H9 (cell line): Measurements from ENCODE around the gene HNF4A. TPM values are rescaled to one million over a fixed set of nuclear protein-coding genes. Genes with fewer than 3 reads are reported as not detected.

Source experiments
- DNase-seq: peaks from one replicate; pipeline ENCODE4 v3.0.0-alpha.2; 2017
- H2AFZ ChIP-seq: one replicate; pipeline ENCODE4 v1.6.1; 2013; ENCODE audit warnings: mild to moderate bottlenecking, low read length, control low read depth, moderate library complexity
- H2AK5ac ChIP-seq: 2 replicates; pipeline ENCODE4 v1.6.1; 2013; ENCODE audit warnings: low read length, control low read depth, mixed read lengths; ENCODE audit not compliant: insufficient read length
- H2BK120ac ChIP-seq: one replicate; pipeline ENCODE4 v1.6.1; 2013; ENCODE audit warnings: low read depth, mild to moderate bottlenecking, low read length, control low read depth, inconsistent platforms; ENCODE audit not compliant: poor library complexity, severe bottlenecking
- H2BK12ac ChIP-seq: 2 replicates; pipeline ENCODE4 v1.6.1; 2013; ENCODE audit warnings: low read length, control low read depth, mixed read lengths, low read depth; ENCODE audit not compliant: insufficient read length
- H2BK15ac ChIP-seq: 2 replicates; pipeline ENCODE4 v1.6.1; 2013; ENCODE audit warnings: low read depth, low read length, control low read depth
- H2BK20ac ChIP-seq: one replicate; pipeline ENCODE4 v1.6.1; 2013; ENCODE audit warnings: low read depth, mild to moderate bottlenecking, low read length, control low read depth, inconsistent platforms; ENCODE audit not compliant: poor library complexity, severe bottlenecking
- H2BK5ac ChIP-seq: 2 replicates; pipeline ENCODE4 v1.6.1; 2013; ENCODE audit warnings: low read length, control low read depth, mixed read lengths; ENCODE audit not compliant: insufficient read length
- H3K14ac ChIP-seq: 2 replicates; pipeline ENCODE4 v1.6.1; 2013; ENCODE audit warnings: low read length, control low read depth; ENCODE audit not compliant: insufficient read depth
- H3K18ac ChIP-seq: 2 replicates; pipeline ENCODE4 v1.6.1; 2013; ENCODE audit warnings: low read depth, mild to moderate bottlenecking, mixed read lengths, low read length, control low read depth; ENCODE audit not compliant: insufficient read length
- H3K23ac ChIP-seq: 2 replicates; pipeline ENCODE4 v1.6.1; 2013; ENCODE audit warnings: low read length, control low read depth, mixed read lengths, low read depth; ENCODE audit not compliant: insufficient read length
- H3K23me2 ChIP-seq: 2 replicates; pipeline ENCODE4 v1.6.1; 2013; ENCODE audit warnings: low read depth, mild to moderate bottlenecking, mixed read lengths, low read length, control low read depth; ENCODE audit not compliant: insufficient read length, poor library complexity, severe bottlenecking
- H3K27ac ChIP-seq: 2 replicates; pipeline ENCODE4 v1.5.1; 2013; ENCODE audit warnings: low read length, control low read depth, mixed read lengths, low read depth; ENCODE audit not compliant: insufficient read length
- H3K27me3 ChIP-seq: 2 replicates; pipeline ENCODE4 v1.6.1; 2013; ENCODE audit warnings: low read length, control low read depth, inconsistent platforms; ENCODE audit not compliant: insufficient read depth
- H3K4ac ChIP-seq: 2 replicates; pipeline ENCODE4 v1.6.1; 2013; ENCODE audit warnings: low read depth, mild to moderate bottlenecking, control low read depth, inconsistent platforms, low read length, moderate library complexity
- H3K4me1 ChIP-seq: 2 replicates; pipeline ENCODE4 v1.6.1; 2013; ENCODE audit warnings: low read length, control low read depth, inconsistent platforms; ENCODE audit not compliant: insufficient read depth
- H3K4me2 ChIP-seq: 2 replicates; pipeline ENCODE4 v1.6.1; 2013; ENCODE audit warnings: low read length, control low read depth, mixed read lengths; ENCODE audit not compliant: insufficient read length, insufficient read depth
- H3K56ac ChIP-seq: 2 replicates; pipeline ENCODE4 v1.6.1; 2013; ENCODE audit warnings: low read depth, mild to moderate bottlenecking, mixed read lengths, low read length, control low read depth; ENCODE audit not compliant: insufficient read length
- H3K79me1 ChIP-seq: 2 replicates; pipeline ENCODE4 v1.6.1; 2013; ENCODE audit warnings: low read depth, mild to moderate bottlenecking, moderate library complexity, low read length, control low read depth, inconsistent platforms; ENCODE audit not compliant: insufficient read depth, poor library complexity, severe bottlenecking
- H3K79me2 ChIP-seq: 2 replicates; pipeline ENCODE4 v1.6.1; 2013; ENCODE audit warnings: low read length, control low read depth, inconsistent platforms; ENCODE audit not compliant: insufficient read depth
- H3K9ac ChIP-seq: 2 replicates; pipeline ENCODE4 v1.6.1; 2013; ENCODE audit warnings: low read length, control low read depth, mixed read lengths; ENCODE audit not compliant: insufficient read length; ENCODE audit errors: extremely low read depth
- H3K9me3 ChIP-seq: one replicate; pipeline ENCODE4 v1.6.1; 2013; ENCODE audit warnings: low read depth, low read length, inconsistent platforms; ENCODE audit not compliant: control insufficient read depth
- H3T11ph ChIP-seq: one replicate; pipeline ENCODE4 v1.6.1; 2013; ENCODE audit warnings: mild to moderate bottlenecking, low read length, control low read depth, inconsistent platforms
- H4K20me1 ChIP-seq: one replicate; pipeline ENCODE4 v1.6.1; 2013; ENCODE audit not compliant: control insufficient read depth, insufficient read length, insufficient read depth
- H4K5ac ChIP-seq: 2 replicates; pipeline ENCODE4 v1.6.1; 2013; ENCODE audit warnings: low read depth, mild to moderate bottlenecking, mixed read lengths, low read length, control low read depth; ENCODE audit not compliant: insufficient read length
- H4K8ac ChIP-seq: replicated peaks from 2 replicates; pipeline ENCODE4 v1.6.1; 2013; ENCODE audit warnings: low read length, control low read depth, mixed read lengths, low read depth; ENCODE audit not compliant: insufficient read length
- H4K91ac ChIP-seq: 2 replicates; pipeline ENCODE4 v1.6.1; 2013; ENCODE audit warnings: low read depth, mild to moderate bottlenecking, moderate library complexity, mixed read lengths, low read length, control low read depth; ENCODE audit not compliant: insufficient read length
- H3K27ac Mint-ChIP-seq, 3 experiments: 2 replicates in 2 of 3; 3 replicates in 1 of 3; pipeline ENCODE4 v1.8.0; 2020 to 2021; ENCODE audit warnings: mixed read lengths in 3 of 3, mild to moderate bottlenecking in 1 of 3, moderate library complexity in 1 of 3
- H3K27me3 Mint-ChIP-seq: 2 replicates; pipeline ENCODE4 v1.8.0; 2021; ENCODE audit warnings: low read depth, mild to moderate bottlenecking, moderate library complexity, mixed read lengths
- H3K36me3 Mint-ChIP-seq, 3 experiments: 2 replicates in 2 of 3; 3 replicates in 1 of 3; pipeline ENCODE4 v1.8.0; 2020 to 2021; ENCODE audit warnings: low read depth in 3 of 3, mixed read lengths in 3 of 3; ENCODE audit not compliant: insufficient read depth in 1 of 3
- H3K4me1 Mint-ChIP-seq, 2 experiments: 2 replicates each; pipeline ENCODE4 v1.8.0; 2020; ENCODE audit warnings: mixed read lengths in 2 of 2
- H3K4me3 Mint-ChIP-seq, 2 experiments: 2 replicates in 1 of 2; 3 replicates in 1 of 2; pipeline ENCODE4 v1.8.0; 2020 to 2021; ENCODE audit warnings: mild to moderate bottlenecking in 2 of 2, mixed read lengths in 2 of 2, moderate library complexity in 1 of 2
- H3K9me3 Mint-ChIP-seq, 2 experiments: 2 replicates in 1 of 2; 3 replicates in 1 of 2; pipeline ENCODE4 v1.8.0; 2020; ENCODE audit warnings: mild to moderate bottlenecking in 2 of 2, mixed read lengths in 2 of 2, moderate library complexity in 1 of 2
- WGBS: extraction: QIAGEN DNeasy Blood & Tissue Kit; methylation state at CpG from one replicate; pipeline ENCODE4 v1.1.7; 2013; ENCODE audit warnings: missing lambda C conversion rate, low lambda C conversion rate, mixed read lengths; ENCODE audit not compliant: insufficient read length; ENCODE audit errors: extremely low coverage; 5-methylcytosine and 5-hydroxymethylcytosine counted together
- total RNA-seq: library from RNA; stranded (reverse); gene quantifications from 2 replicates; pipeline ENCODE4 v1.2.1, GENCODE V29; 2021
- TF ChIP-seq, protein P1 (sequence below): fragments of 200-600 bp; sonication (generic); conservative IDR thresholded peaks from 3 replicates; pipeline ENCODE4 v1.8.0; 2021; ENCODE audit warnings: antibody characterized with exemption, mild to moderate bottlenecking

Gene HNF4A
- total RNA-seq, 1 experiment from 2014 or later = not detected

DNA sequence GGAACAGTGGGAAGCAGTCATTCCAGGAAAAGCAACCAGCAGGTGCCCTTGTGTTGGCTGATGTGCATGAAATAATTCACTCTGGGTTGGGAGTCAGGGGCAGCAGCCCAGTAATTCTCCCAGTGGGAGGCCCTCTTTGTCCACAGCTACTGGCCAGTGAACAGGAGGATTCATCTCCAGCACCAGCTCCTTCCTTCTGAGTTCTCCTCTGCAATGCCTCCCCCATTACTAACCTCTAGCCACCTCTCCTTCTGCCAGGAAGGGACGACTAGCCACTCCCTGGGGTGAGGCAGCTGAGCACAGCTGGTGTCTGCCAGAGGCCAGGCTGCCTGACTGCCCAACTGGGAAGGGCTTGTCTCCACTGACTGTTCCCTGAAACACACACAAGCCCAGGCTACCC lies 31.2 kb upstream of the HNF4A start:
- no peaks in the 10 kb centered on the region for H4K20me1 ChIP-seq
- peaks cover 2% of the 10 kb centered on the region for H3K27me3 Mint-ChIP-seq
- no peak overlapping the region for H2BK20ac ChIP-seq
- no peaks in the 10 kb centered on the region for H3K79me1 ChIP-seq
- H2AK5ac ChIP-seq = no peak overlapping the region
- H2BK120ac ChIP-seq = no peak overlapping the region
- no peaks in the 10 kb centered on the region; the same call in 1 of the 2 replicates for H3K4me1 ChIP-seq
- H3K14ac ChIP-seq = no peak overlapping the region
- H3K79me2 ChIP-seq = no peaks in the 10 kb centered on the region
- peaks cover 11 to 12% of the 10 kb centered on the region in 2 experiments for H3K4me1 Mint-ChIP-seq
- H3K23ac ChIP-seq = no peak overlapping the region
- no peak overlapping the region for H2AFZ ChIP-seq
- no peak overlapping the region for H3K4ac ChIP-seq
- no peak overlapping the region for H2BK15ac ChIP-seq
- no peak overlapping the region for H4K8ac ChIP-seq
- WGBS = no CpG with 5 or more reads among the region's 1 CpG
- H3K9me3 ChIP-seq = no peaks in the 10 kb centered on the region
- no peak overlapping the region for H3K4me3 Mint-ChIP-seq
- peaks cover 0 to 2% (median 0%) of the 10 kb centered on the region in 3 experiments; a peak in 1 of 7 replicates for H3K36me3 Mint-ChIP-seq
- H4K91ac ChIP-seq = no peak overlapping the region
- no peak overlapping the region for H3K18ac ChIP-seq
- no peaks in the 10 kb centered on the region for H3K23me2 ChIP-seq
- peak overlapping the region; percentile 40 to 66 (median 64); a peak in 5 of 7 replicates for H3K27ac Mint-ChIP-seq
- TF ChIP-seq, protein P1, sequence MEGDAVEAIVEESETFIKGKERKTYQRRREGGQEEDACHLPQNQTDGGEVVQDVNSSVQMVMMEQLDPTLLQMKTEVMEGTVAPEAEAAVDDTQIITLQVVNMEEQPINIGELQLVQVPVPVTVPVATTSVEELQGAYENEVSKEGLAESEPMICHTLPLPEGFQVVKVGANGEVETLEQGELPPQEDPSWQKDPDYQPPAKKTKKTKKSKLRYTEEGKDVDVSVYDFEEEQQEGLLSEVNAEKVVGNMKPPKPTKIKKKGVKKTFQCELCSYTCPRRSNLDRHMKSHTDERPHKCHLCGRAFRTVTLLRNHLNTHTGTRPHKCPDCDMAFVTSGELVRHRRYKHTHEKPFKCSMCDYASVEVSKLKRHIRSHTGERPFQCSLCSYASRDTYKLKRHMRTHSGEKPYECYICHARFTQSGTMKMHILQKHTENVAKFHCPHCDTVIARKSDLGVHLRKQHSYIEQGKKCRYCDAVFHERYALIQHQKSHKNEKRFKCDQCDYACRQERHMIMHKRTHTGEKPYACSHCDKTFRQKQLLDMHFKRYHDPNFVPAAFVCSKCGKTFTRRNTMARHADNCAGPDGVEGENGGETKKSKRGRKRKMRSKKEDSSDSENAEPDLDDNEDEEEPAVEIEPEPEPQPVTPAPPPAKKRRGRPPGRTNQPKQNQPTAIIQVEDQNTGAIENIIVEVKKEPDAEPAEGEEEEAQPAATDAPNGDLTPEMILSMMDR = no peak
- H4K5ac ChIP-seq = no peak overlapping the region
- no peak overlapping the region for H2BK12ac ChIP-seq
- H3K27me3 ChIP-seq = no peaks in the 10 kb centered on the region
- no peak overlapping the region for H3K9ac ChIP-seq
- H2BK5ac ChIP-seq = no peak overlapping the region
- no peak overlapping the region for H3K4me2 ChIP-seq
- no peak overlapping the region for H3T11ph ChIP-seq
- DNase-seq = no peak
- peaks cover 2 to 3% of the 10 kb centered on the region in 2 experiments; a peak in 4 of 5 replicates for H3K9me3 Mint-ChIP-seq
- no peak overlapping the region for H3K27ac ChIP-seq
- no peak overlapping the region for H3K56ac ChIP-seq
